Fibroblast of upper back skin (primary cell): ENCODE measurements around the gene TPK1.
A peak's percentile ranks its signal among the peaks of the same experiment; 100 is the strongest.
"Not testable (repeated sequence)": the region's sequence is repeated elsewhere in the genome, so short reads cannot be mapped to it uniquely, and the experiment has no call there.

ENCODE experiments used
- DNase-seq: peaks from one replicate; pipeline ENCODE4 v3.0.0-alpha.2; 2013

TPK1 gene

GRCh38 chr7:144821067-144821466 lies 14.8 kb downstream of the TPK1 start:
- DNase-seq = no peak

GRCh38 chr7:144820552-144820951 lies 15.3 kb downstream of the TPK1 start:
- DNase-seq = no peak

- DNase-seq = no peak
Observed at GRCh38 chr7:144819566-144819965, 16.3 kb downstream of the TPK1 start.

GRCh38 chr7:144818511-144818910 lies 17.3 kb downstream of the TPK1 start:
- DNase-seq = no peak

GRCh38 chr7:144817001-144817400 lies 18.9 kb downstream of the TPK1 start:
- no peak for DNase-seq

DNA sequence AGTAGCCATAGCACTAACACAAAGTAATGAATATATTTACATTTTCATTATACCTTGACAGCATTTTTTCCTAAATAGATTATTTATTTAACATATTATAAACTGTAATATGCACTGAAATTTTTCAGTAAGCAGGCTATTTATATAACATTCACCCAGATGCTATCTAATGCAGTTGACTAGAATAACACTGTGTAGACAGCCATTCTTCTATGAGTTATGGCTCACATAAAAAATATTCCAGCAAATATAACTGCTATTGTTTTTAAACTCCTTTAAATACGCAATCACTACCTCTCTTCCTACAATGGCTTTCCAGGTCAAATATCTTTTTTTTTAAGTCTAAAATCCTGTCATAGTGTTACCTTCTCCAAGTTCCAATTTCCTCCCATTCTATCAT lies 21.6 kb downstream of the TPK1 start:
- DNase-seq = no peak

GRCh38 chr7:144812379-144813283 lies 23.2 kb downstream of the TPK1 start:
- no peak for DNase-seq

DNA sequence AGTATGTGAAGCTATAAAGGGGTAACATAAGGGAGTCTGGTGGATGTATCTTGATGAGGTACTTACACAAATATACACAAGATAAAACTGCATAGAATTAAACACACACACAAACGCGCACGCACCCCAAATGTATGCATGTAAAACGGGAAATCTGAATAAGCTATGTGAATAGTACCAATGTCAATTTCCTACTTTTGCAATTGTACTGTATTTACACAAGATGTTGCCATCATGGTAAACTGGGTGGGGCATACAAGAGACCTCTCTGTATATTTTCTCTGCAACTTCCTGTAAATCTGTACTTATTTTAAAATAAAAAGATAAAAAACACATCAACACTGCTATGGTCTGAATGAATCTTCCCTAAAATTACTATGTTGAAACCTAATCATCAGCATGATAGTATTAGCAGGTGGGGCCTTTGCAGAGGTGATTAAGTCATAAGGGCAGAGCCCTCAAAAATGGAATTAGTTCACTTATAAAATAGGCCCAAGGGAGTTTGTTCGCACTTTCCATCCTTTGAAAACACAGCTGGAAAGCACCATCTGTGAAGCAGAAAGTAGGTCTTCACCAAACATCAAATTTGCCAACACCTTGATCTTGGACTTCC lies 30.1 kb downstream of the TPK1 start:
- DNase-seq = no peak

- DNase-seq = not testable (repeated sequence)
Observed at GRCh38 chr7:144800678-144801436, 35.0 kb downstream of the TPK1 start.

DNA sequence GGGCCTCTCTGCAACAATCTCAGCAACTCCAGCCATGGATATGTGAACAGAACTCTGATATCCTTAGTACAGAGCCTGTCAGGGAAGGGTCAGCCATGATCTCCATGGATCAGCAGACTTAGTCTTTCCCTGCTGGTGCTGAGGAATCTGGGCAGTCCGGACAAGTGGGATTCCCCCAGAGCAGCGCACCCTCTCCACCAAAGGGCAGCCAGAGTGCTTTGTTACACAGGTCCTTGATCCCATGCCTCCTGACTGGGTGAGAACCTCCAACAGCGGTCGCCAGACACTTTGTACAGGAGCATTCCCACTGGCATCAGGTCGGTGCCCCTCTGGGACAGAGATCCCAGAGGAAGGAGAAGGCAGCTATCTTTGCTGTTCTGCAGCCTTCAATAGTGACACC lies 38.9 kb downstream of the TPK1 start:
- DNase-seq = no peak

- DNase-seq = no peak
Observed at GRCh38 chr7:144792050-144792449, 43.8 kb downstream of the TPK1 start.

DNA sequence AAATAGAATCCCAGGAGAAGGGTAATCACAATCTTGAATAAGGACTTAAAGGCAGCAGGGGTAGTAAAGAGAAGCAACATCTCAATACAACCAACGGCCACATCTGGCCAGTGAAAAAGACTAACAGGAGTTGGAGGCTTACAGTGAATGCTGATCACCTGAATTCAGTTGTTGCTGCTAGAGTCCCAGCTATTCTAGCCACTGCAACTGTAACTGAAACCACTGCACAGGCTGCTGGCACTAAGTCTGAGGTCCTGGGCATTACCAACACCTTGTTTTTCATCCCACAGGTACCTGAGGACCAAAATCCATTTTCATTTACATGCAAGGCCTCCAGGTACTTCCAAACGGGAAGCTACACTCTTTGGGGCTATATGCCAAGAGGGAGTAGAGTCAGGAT lies 44.4 kb downstream of the TPK1 start:
- DNase-seq = no peak

- no peak for DNase-seq
Observed at GRCh38 chr7:144787127-144787526, 48.7 kb downstream of the TPK1 start.

DNA sequence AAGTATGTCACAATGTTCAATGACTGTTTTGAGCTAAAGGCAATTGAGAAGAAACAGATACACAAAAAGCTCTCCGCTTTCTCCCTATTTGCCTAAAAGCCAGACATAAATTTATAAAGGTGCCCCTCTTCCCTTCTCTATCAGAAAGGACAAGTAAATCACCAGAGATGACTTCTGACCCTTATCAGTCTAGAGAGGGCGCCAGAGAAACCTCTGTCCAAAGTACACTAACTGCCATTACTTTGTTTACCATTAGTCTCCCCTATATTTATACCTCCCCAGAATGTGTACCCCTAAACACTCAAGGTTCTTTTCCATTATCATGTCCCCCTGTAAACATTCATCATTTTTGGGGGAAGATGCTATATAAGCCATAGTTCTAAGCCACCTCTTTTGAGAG lies 49.3 kb downstream of the TPK1 start:
- no peak for DNase-seq

DNA sequence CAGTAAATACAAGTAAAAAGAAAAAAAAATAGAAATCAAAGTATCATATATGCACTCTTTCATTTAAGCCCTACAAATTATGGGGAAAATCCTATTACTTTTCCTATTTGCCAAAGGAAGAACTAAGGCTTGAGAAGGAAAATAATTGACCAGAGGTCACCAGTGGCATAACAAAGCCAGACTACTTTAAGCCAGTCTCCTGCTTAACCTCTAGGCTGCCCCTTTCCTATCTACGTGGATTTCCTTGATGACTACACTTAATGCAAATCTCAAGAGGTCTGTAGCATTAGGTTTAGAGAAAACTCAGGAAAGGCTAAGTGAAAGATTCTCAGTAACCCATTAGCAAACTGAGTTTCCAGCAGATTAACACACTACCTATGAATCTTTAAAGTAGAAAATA lies 49.8 kb downstream of the TPK1 start:
- no peak for DNase-seq

DNA sequence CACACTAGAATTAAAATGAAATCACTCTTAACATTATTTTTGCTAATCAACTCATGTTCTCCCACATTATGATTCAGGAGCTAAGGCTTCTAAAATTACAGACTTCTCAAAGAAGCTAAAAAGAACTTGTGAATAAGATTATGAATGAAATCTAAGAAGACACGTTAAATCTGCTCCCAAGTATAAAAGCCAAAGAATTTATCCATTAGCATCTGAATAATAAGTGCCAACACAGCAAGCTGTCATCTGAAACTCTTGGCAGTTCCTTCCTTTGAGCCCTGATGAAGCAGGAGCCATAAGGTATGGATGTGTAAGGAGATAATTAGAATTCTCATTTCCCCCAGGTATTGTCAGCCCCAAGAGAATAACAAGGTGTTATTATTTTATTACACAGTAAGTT lies 50.3 kb downstream of the TPK1 start:
- DNase-seq = no peak

DNA sequence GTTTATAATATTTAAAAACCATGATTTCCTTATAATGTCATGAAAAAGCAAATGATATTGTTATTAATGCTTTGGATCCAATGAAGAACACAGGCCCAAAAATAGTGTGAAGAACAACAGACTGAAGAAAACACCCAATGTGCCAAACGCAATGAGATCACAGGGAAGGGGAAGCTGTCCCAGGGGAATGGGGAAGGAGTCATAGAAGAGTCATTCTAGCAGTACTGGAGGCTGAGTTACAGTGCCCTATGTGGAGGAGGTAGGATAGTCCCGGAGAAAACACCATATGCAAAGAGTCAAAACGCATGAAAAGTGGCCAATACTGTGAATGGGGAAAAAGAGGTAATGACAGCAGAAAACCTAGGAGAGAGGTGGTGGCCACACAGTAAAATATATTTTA lies 50.9 kb downstream of the TPK1 start:
- DNase-seq = peak; percentile 8

DNA sequence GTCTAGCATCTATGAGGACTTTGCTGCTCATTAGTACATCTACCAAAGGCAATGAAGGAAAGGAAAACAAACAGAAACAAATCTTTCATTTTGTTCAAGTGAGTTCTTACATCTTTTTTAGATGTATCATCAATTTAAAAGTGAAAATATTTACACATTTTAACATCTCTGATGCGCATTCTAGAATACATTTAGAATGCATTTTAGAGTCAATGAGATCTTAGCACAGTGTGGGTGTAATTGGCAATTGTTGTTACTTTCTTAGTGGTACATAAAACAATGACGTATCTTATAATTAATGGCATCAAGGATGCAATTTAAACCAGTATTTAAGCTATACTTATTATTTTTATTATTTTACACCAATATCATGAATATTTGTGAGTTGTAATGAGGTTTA lies 51.4 kb downstream of the TPK1 start:
- DNase-seq = no peak

- DNase-seq = no peak
Observed at GRCh38 chr7:144782883-144783282, 53.0 kb downstream of the TPK1 start.

- no peak for DNase-seq
Observed at GRCh38 chr7:144780071-144780608, 55.7 kb downstream of the TPK1 start.

GRCh38 chr7:144777889-144778288 lies 58.0 kb downstream of the TPK1 start:
- DNase-seq = not testable (repeated sequence)

DNA sequence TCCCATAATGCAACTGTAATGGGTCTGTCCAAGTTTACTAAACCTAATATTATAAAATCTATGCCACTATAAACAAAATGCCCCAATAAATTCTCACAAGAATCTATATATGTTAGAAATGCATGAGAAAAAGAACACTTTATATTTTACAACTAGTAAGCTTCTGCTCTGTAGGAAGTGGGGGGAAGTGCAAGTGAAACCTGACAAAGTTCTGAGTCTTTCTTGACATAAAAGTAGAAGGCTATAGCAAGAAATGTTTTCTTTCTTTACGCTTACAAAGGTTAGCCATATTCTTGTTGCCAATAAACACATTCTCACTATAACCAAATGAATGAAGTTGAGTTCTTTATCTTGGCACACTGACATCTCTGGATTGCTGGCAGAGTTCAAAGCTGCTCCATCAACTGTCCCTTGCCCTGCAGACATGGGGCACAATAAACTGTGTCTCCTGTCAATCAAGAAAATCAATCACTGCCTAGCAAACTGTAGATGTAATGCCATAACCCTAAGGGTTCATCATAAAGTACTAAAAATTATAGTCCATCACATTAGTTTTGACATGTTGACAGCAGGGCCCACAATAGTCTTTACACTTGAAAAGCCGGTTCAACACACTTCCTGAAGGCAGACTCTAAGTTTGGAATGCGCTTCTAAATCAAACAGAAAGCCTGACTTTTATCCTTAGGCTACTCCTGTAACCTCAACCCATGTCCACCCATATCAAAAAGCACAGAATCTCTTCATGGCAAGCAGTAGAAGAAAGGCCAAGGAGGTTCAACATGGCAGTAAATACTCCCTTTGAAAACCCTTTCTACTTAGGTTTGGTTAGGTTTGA lies 58.6 kb downstream of the TPK1 start:
- no peak for DNase-seq

- DNase-seq = no peak
Observed at GRCh38 chr7:144776447-144776846, 59.4 kb downstream of the TPK1 start.
